Urinary bladder (tissue), 4 donors: ENCODE results near the gene PACC1. TPM values are rescaled to one million over a fixed set of nuclear protein-coding genes. Genes with fewer than 3 reads are reported as not detected.
A peak's percentile ranks its signal among the peaks of the same experiment; 100 is the strongest.

Experiments used
- DNase-seq: peaks from one replicate; pipeline ENCODE4 v3.0.0-alpha.2; 2015; ENCODE audit errors: extremely low spot score
- H3K27ac ChIP-seq: one replicate; pipeline ENCODE4 v1.5.1; 2013; ENCODE audit warnings: low read depth, mild to moderate bottlenecking, moderate library complexity
- H3K36me3 ChIP-seq: one replicate; pipeline ENCODE4 v1.6.1; 2013; ENCODE audit warnings: mild to moderate bottlenecking, moderate library complexity; ENCODE audit not compliant: insufficient read depth
- H3K4me1 ChIP-seq: one replicate; pipeline ENCODE4 v1.6.1; 2013; ENCODE audit warnings: mild to moderate bottlenecking, moderate library complexity; ENCODE audit not compliant: insufficient read depth
- H3K4me3 ChIP-seq: one replicate; pipeline ENCODE4 v1.5.1; 2013; ENCODE audit warnings: low read depth, low read length
- WGBS: extraction: QIAGEN DNeasy Blood & Tissue Kit; methylation state at CpG from one replicate; pipeline ENCODE4 v1.1.7; 2013; 5-methylcytosine and 5-hydroxymethylcytosine counted together
- polyA plus RNA-seq: library from polyadenylated mRNA; stranded (reverse); fragments of 200-250 nt; gene quantifications from one replicate; pipeline ENCODE4 v1.2.3, GENCODE V29; 2013
- total RNA-seq: library from RNA; depleted of rRNA; stranded (reverse); fragments of >200 nt; gene quantifications from one replicate; pipeline ENCODE4 v1.2.3, GENCODE V29; 2014
- donor health status: healthy with polysubstance abuse.
- donor health status: healthy.

PACC1 gene
- total and polyA plus RNA-seq, 2 donors = 3.8 to 5.3 TPM

DNA sequence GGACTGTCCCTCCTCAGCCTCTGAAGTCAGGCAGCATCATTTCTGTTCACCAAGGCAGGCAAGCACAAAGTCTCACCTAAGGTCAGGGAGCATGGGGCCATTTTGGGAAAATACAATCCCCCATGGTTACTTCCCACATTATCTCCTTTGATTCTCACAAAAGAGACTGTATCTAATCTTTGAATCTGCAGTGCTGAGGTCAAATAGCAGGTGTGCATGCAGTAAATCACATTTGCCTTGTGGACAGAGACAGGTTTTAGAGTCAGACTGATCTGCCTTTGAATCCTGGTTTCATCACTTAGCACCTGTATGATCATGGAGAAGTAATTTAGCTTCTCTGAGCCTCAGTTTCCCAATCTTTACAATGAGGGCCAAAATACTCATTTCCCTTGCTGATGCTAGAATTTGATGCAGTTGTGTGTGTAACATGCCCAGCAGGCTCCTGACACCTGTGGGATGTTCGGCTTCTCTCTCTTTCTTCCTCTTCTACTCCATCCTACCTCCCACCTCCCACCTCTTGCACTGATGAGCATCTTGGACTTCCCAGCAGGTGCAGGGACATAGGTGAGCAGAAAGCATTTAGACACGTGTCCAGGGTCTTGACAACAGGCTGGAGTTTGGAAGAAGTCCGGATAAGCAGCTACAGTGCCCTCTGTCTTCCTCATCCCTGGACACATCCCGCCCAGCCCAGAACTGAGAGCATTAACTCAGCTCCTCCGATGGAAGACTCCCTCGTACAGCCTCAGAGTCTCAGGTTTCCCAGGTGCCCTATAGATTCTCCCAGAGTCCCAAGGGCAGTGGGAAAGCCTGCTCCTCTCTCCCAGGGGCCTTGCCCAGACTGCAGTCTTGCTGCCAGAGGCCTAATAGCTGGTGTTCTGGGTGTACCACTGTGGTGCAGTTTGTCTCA lies 37.0 kb upstream of the PACC1 start:
- Histone ChIP-seq H3K4me1 (no peaks in the 10 kb centered on the region), H3K36me3 (no peaks in the 10 kb centered on the region), H3K27ac (no peak overlapping the region), H3K4me3 (no peak overlapping the region)
- no peak for DNase-seq
- WGBS = 79% methylated on average over 6 of the region's 6 CpGs

DNA sequence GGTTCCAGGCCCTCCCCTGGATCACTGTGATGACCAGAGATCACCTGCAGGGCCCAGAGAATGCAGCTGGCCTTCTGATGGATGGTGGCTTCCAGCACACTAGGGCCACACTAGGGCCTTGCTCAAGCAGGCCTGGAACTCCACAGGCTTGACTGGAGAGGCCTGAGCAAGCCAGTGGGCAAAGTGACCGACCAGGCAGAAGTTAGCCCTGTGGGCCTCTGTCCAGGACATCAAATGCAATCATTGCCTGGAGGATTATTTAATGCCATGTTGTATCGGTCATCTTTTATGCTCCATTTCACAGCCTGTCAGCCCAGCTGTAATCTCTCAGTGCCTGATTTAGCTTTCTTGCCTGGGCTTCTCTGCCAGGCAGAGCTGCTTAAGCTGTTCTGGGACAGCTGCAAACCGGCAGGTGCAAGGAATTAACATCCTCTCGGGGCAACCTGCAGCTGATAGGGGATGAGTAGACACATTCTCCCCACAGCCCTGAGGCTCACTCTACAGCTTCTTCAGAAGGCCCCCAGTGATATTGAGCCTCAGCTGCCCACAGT lies 35.7 kb upstream of the PACC1 start:
- no peaks in the 10 kb centered on the region for H3K4me1 ChIP-seq
- H3K36me3 ChIP-seq = no peaks in the 10 kb centered on the region
- no peak for DNase-seq
- H3K4me3 ChIP-seq = no peak overlapping the region
- H3K27ac ChIP-seq = no peak overlapping the region
- WGBS = 42% methylated on average over 4 of the region's 4 CpGs

DNA sequence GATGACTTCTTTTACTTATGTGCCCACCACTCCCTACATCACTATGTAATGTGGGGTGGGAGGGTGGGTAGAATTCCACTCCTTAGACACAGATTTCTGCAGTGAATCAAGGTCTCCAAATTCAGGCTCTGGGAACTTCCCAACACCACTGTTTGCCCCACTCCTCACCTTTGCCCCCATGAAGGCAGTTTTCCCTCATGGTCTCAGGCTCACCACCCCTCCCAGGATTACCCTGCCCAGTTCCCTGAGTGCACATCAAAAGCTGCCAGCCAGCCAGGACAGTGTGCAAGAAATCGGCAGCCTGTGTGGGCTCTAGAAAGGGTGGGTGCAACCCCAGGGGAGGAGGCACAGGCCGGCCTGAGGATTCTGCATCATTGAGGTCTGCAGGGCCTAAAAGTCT lies 32.8 kb upstream of the PACC1 start:
- 67% methylated on average over 2 of the region's 2 CpGs for WGBS
- Histone ChIP-seq H3K4me1 (no peaks in the 10 kb centered on the region), H3K36me3 (no peaks in the 10 kb centered on the region), H3K27ac (no peak overlapping the region), H3K4me3 (no peak overlapping the region)
- no peak for DNase-seq

DNA sequence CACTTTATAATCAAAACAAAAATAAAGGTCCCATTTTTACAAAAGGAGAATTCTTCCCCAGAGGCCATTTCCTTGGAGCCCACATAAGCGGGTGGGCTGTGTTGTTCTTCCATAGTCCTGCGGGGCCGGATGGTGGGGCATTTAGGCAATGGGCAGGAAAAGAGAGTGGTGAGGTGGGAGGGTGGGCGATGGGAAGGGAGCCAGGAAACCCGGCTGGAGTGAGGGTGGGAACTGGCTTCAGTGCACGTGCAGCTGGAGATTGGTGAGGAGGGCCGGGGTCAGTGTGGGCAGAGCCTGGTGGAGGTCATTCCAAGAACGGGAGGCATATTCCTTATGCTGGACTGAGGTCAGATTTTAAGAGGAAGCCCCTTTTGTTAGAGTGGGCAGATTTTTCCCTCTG lies 31.6 kb upstream of the PACC1 start:
- Histone ChIP-seq H3K4me3 (no peak overlapping the region), H3K36me3 (no peaks in the 10 kb centered on the region), H3K4me1 (no peaks in the 10 kb centered on the region), H3K27ac (no peak overlapping the region)
- DNase-seq = no peak
- 81% methylated on average over 8 of the region's 8 CpGs for WGBS

DNA sequence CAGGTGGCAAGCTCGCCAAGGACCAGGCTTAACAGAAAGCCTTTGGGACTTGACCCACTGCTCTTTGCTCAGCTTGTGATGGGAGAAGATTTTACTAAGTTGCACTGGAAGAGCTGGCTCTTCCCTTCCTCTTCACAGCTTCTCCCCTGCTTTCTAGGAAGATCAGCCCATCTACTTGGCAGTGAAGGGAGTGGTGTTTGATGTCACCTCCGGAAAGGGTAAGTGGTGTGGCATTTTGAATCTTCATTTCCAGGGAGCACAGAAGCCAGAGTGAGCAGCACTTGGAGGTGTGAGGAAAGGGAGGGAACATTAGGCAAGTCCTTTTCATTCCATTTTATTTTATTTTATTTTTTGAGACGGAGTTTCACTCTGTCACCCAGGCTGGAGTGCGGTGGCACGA lies 27.7 kb upstream of the PACC1 start:
- 94% methylated on average over 5 of the region's 5 CpGs for WGBS
- DNase-seq = no peak
- Histone ChIP-seq H3K27ac (no peak overlapping the region), H3K36me3 (no peaks in the 10 kb centered on the region), H3K4me1 (no peaks in the 10 kb centered on the region), H3K4me3 (no peak overlapping the region)

DNA sequence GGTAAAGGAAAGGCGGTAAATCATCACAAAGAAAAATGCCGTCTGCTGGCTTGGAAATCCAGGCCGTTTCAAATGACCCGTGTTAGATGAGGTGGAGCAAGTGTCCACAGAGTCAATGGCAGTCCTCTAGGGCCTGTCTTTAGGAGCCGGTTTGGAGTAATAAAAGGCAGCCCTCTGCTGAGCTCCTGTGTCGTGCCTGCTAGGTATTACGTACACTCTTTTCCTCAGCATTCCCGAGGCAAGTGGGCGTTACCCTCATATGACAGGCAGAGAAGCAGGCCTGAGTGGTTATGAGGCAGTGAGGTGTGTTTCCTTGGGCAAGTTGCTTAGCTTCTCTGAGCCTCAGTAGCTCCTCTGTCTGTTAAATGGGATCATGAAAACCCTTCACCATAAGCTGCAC lies 25.7 kb upstream of the PACC1 start:
- no peaks in the 10 kb centered on the region for H3K4me1 ChIP-seq
- DNase-seq = no peak
- WGBS = 74% methylated on average over 9 of the region's 9 CpGs

DNA sequence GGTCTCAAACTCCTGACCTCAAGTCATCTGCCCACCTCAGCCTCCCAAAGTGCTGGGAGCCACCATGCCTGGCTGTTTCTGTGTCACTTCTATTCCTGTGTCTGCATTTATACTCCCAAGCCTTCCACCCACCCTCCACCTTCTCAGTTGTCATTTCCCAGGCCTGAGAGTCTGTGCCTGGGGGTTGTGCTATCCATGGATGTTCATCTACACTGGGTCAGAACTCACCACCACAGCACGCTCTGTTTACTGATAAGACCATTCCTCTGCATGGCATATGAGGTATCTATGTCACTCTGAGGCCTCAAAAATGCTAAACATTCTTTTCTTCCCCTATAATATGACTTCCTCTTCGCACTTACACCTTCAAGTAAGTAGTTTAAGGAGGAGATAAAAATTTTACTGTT lies 24.1 kb upstream of the PACC1 start:
- DNase-seq = no peak
- Histone ChIP-seq H3K4me1 (no peaks in the 10 kb centered on the region), H3K27ac (no peak overlapping the region), H3K36me3 (no peaks in the 10 kb centered on the region), H3K4me3 (no peak overlapping the region)
- 93% methylated on average over 2 of the region's 2 CpGs for WGBS

More for the DNA sequence above, 25.7 kb upstream of the PACC1 start:
- H3K4me3 ChIP-seq = no peak overlapping the region
- no peaks in the 10 kb centered on the region for H3K36me3 ChIP-seq
- H3K27ac ChIP-seq = no peak overlapping the region

DNA sequence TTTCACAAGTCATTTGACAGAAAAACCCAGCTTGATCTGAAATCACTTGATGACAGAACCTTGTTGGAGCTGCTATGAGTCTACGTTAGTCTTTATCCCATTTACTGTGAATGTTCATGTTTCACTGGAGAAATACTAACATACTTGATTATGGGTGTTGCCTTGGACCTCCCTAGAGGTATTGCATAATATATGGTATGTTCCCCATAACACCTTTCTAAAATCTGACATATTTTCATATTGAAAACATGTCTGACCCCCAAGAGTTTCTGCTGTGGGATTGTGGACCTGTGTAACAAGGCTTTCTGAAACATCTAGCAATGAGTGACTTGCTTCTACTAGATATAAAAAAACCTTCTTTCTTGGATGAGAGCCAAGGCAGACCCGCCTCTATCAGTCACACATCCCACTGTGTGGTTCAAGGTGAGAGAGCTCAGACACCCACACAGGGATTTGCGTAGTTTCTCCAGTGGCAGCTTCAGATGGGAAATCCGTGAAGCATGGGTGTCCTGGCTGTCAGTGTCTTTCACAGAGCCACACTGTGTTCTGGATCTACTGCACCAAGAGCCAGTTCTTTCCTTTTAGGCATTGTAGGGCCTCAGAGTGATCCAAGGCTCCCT lies 22.6 kb upstream of the PACC1 start:
- WGBS = 84% methylated on average over 4 of the region's 4 CpGs
- Histone ChIP-seq H3K4me1 (no peaks in the 10 kb centered on the region), H3K36me3 (no peaks in the 10 kb centered on the region), H3K27ac (no peak overlapping the region), H3K4me3 (no peak overlapping the region)
- DNase-seq = no peak

DNA sequence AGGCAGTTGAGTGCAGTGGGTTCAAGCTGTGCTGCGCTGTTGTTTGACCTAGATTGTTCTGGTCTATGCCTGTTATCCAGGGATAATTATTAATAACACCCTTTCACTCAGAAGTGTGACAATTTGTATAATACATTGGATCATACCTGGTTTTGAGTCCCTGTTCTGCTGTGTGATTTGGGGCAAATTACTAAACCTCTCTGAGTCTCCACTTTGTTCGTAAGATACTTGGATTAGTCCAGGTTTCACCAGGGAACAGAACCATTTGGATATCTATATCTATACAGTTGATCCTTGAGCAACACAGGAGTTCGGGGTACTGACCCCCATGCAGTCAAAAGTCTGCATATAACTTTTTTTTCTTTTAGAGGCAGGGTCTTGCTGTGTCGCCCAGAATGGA lies 20.3 kb upstream of the PACC1 start:
- Histone ChIP-seq H3K4me3 (no peak overlapping the region), H3K27ac (no peak overlapping the region), H3K4me1 (peaks cover 2% of the 10 kb centered on the region), H3K36me3 (no peaks in the 10 kb centered on the region)
- no peak for DNase-seq
- 98% methylated on average over 4 of the region's 4 CpGs for WGBS

DNA sequence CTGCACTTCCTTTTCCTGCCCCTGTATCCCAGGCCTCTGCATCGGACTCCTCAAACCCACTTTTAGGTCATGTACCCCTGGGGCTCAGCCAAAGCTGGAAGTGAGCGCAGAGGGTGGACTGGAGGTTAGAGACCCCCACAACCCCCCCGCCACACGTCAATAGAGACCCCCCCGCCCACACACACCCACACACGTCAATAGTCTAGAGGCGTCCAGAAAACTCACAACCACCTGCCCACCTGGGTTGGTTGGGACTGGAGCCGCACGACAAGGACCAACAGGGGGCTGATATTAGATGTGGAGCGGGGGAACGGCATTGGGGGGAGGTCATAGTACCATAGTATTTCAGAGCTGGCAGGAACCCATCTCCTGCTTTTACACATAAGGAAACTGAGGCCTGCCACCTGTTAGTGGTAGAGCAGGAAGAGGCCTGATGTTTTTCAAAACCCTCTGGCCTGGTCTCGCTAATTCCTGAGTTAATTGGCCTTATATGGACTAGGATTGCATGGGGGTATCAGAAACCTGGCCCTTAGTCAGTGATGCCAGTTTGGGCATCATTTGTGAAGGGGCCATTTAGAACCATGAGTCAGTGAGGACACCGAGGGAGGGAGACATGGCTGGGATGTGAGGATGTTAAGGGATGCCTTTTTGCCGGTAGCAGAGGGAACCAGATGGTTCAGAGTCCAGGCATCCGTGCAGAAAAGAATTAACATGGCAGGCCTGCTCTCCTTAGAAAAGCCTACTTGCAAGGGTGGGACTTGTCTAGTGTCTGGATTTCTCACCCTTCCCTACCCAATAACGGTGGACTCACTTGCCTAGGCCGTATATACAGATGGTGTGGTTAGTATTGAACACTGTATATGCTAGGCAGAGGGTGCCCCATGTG lies 19.1 kb upstream of the PACC1 start:
- Histone ChIP-seq H3K36me3 (no peaks in the 10 kb centered on the region), H3K4me1 (peaks cover 2% of the 10 kb centered on the region), H3K27ac (no peak overlapping the region), H3K4me3 (peak overlapping the region; percentile 99)
- no peak for DNase-seq
- WGBS = 40% methylated on average over 17 of the region's 17 CpGs

DNA sequence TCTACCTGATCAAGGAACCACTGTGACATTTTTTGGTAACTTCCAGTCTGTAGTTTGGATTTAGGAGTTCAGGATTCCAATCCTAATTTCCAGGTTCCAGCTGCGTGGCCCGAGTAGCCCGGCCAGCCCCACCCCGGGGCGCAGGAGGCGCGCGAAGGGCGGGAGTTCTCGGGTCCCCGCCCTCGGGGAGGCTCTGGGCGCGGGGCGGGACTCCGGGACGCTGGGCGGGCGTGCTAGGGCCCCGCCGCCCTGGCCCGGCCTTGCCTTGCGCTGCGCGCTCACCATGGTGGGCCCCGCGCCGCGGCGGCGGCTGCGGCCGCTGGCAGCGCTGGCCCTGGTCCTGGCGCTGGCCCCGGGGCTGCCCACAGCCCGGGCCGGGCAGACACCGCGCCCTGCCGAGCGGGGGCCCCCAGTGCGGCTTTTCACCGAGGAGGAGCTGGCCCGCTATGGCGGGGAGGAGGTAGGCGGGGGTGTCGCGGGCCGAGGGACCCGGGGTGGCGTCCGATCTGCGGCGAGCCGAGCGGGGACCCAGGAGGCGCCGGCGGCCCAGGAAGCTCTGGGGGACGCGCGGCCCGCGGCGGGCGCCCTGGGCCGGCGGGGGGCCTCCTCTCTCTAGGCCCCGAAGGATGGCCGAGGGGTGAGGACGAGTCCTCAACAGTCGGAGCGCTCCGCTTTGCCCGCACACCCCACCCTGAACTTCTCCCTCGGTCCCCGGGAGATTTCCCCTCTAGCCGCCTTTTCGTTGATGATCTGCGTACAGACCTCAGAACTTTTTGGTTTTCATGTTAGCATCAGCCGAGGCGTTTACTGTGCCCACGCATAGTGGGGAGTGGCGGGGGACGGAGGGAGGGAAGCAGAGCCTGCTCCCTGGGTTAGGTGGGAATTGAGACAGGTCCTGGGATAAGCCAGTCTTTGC lies 18.2 kb upstream of the PACC1 start, which contains the start of gene NENF:
NENF (plus strand) TSS at position 260 of the 916 bp plus-strand sequence; CDS start at position 284, 24 bp downstream.
- WGBS = under 1% methylated on average over 82 of the region's 86 CpGs
- peak within 1 kb of the TSS; percentile 99 for H3K4me3 ChIP-seq
- H3K36me3 ChIP-seq = no peaks in the 10 kb centered on the region
- DNase-seq = no peak
- peak within 1 kb of the TSS; percentile 85 for H3K27ac ChIP-seq
- peaks cover 2% of the 10 kb centered on the region for H3K4me1 ChIP-seq

DNA sequence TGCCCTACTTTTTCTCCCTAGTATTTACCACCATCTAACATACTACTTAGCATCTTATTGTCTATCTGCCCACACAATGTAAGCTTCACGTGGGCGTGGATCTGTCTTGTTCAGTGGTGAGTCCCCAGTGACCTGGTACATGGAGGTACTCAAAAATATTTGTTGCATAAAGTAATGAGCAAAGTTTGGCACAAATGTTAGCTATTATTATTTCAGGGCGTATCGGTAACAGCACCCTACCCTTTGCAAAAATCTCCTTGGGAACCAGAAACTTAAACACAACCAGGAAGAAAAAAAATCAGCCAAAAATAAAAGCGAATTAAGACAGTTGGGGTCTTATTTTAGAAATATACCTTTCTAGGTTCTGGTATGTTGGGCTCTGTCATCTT lies 17.6 kb upstream of the PACC1 start:
- H3K4me1 ChIP-seq = peaks cover 2% of the 10 kb centered on the region
- DNase-seq = no peak
- WGBS = 27% methylated on average over 5 of the region's 5 CpGs
- no peak overlapping the region for H3K27ac ChIP-seq
- peak overlapping the region; percentile 99 for H3K4me3 ChIP-seq
- no peaks in the 10 kb centered on the region for H3K36me3 ChIP-seq
